Transverse colon (tissue), 4 donors: ENCODE results near the gene AMMECR1. TPM values are rescaled to one million over a fixed set of nuclear protein-coding genes. Genes with fewer than 3 reads are reported as not detected.
"Not testable (repeated sequence)": the region's sequence is repeated elsewhere in the genome, so short reads cannot be mapped to it uniquely, and the experiment has no call there.

ENCODE experiments used
- DNase-seq: peaks from one replicate; pipeline ENCODE4 v3.0.0-alpha.2; 2019
- H3K27ac ChIP-seq, 4 donors: fragments of 200-600 bp; sonication (generic); 2 replicates each; pipeline ENCODE4 v1.5.1; 2016 to 2018; ENCODE audit warnings: inconsistent platforms in 4 of 4
- H3K27me3 ChIP-seq: fragments of 200-600 bp; sonication (generic); 2 replicates; pipeline ENCODE4 v1.5.1; 2017; ENCODE audit warnings: inconsistent platforms
- H3K36me3 ChIP-seq, 4 donors: fragments of 200-600 bp; sonication (generic); 2 replicates each; pipeline ENCODE4 v1.5.1; 2017 to 2019; ENCODE audit warnings: inconsistent platforms in 4 of 4
- H3K4me1 ChIP-seq, 4 donors: fragments of 200-600 bp; sonication (generic); 2 replicates each; pipeline ENCODE4 v1.5.1; 2017 to 2020; ENCODE audit warnings: inconsistent platforms in 4 of 4
- H3K4me3 ChIP-seq, 4 donors: fragments of 200-600 bp; sonication (generic); 1 replicate in 1 of 4; 2 replicates in 3 of 4; pipeline versions ENCODE4 v1.5.1 to v1.6.1; 2017 to 2019; ENCODE audit warnings: inconsistent platforms in 4 of 4
- H3K9me3 ChIP-seq, 2 donors: fragments of 200-600 bp; sonication (generic); 2 replicates each; pipeline ENCODE4 v1.5.1; 2017 to 2019; ENCODE audit warnings: inconsistent platforms in 2 of 2
- CTCF ChIP-seq, 5 experiments: fragments of 200-600 bp in 3 of 5; fragments of 450-650 bp in 2 of 5; sonication (generic) in 3 of 5; IDR thresholded peaks; 1 replicate in 2 of 5; 2 replicates in 3 of 5; pipeline ENCODE4 v1.5.1; 2016 to 2017; ENCODE audit warnings: antibody characterized with exemption in 5 of 5, inconsistent platforms in 3 of 5, mild to moderate bottlenecking in 2 of 5, moderate library complexity in 1 of 5
- EP300 ChIP-seq: sonication (generic); formaldehyde crosslinking; IDR thresholded peaks from one replicate; pipeline ENCODE4 v1.6.1; 2017; ENCODE audit warnings: antibody characterized with exemption, low read depth
- POLR2A ChIP-seq: fragments of 450-650 bp; IDR thresholded peaks from one replicate; pipeline ENCODE4 v1.6.1; 2016; ENCODE audit warnings: antibody characterized with exemption, mild to moderate bottlenecking, moderate library complexity
- POLR2AphosphoS5 ChIP-seq, 3 donors: sonication (generic); formaldehyde crosslinking; IDR thresholded peaks; one replicate each; pipeline ENCODE4 v1.6.1; 2016; ENCODE audit warnings: antibody characterized with exemption in 3 of 3
- WGBS, 2 donors: methylation state at CpG; one replicate each; pipeline ENCODE4 v1.1.5; 2018; ENCODE audit warnings: low coverage in 1 of 2; 5-methylcytosine and 5-hydroxymethylcytosine counted together
- in situ Hi-C, 4 donors: fragments of 200-750 bp; cut with MboI; loops; one replicate each; pipeline versions ENCODE4 v1.15.0 to v1.15.1; 2017; ENCODE audit warnings: low sequenced_read_pairs in 3 of 4, low pct_ligation_motif_present in 1 of 4, low pct_unique_long_range_greater_than_20kb in 1 of 4
- intact Hi-C: fragments of 100-400 bp; cut with DNase I; formaldehyde crosslinking; loops from one replicate; pipeline ENCODE4 v1.15.1; 2023; ENCODE audit warnings: low total_unique reads
- total RNA-seq, 4 donors: library from RNA; depleted of rRNA; stranded (reverse); fragments of >200 nt; gene quantifications; one replicate each; pipeline ENCODE4 v1.1.0, GENCODE V29; 2016

AMMECR1 gene
- total RNA-seq, 4 donors from 2014 or later = 2.6 to 15.3 (median 8.6) TPM

- in situ Hi-C loops = no loop called here
- no peaks in the 10 kb centered on the region for H3K27me3 ChIP-seq
- no peaks in the 10 kb centered on the region for H3K4me1 ChIP-seq
- no peaks in the 10 kb centered on the region for H3K36me3 ChIP-seq
- H3K27ac ChIP-seq = no peak overlapping the region
- no peak overlapping the region for H3K4me3 ChIP-seq
- DNase-seq = no peak
- intact Hi-C loops = no loop called here
- WGBS, 2 donors = 60 to 65% methylated on average over 15 to 17 of the region's 17 CpGs
- H3K9me3 ChIP-seq = no peaks in the 10 kb centered on the region
- TF ChIP-seq POLR2AphosphoS5 (IDR thresholded peaks at IDR 0.05) (no peak), EP300 (no peak), CTCF (IDR thresholded peaks at IDR 0.05) (no peak), POLR2A (no peak)
These were observed 28.8 kb upstream of the AMMECR1 start for GRCh38 chrX:110346681-110347080.

- no peaks in the 10 kb centered on the region for H3K9me3 ChIP-seq
- TF ChIP-seq CTCF (IDR thresholded peaks at IDR 0.05) = no peak
- no peak for TF ChIP-seq POLR2A
- no peak for TF ChIP-seq EP300
- no peak for TF ChIP-seq POLR2AphosphoS5 (IDR thresholded peaks at IDR 0.05)
- DNase-seq = no peak
- no peaks in the 10 kb centered on the region for H3K27me3 ChIP-seq
- H3K36me3 ChIP-seq = no peaks in the 10 kb centered on the region
- H3K4me1 ChIP-seq = no peaks in the 10 kb centered on the region
- in situ Hi-C loops (no loop called here), intact Hi-C loops (no loop called here)
- no peak overlapping the region for H3K27ac ChIP-seq
- WGBS, 2 donors = 74% methylated on average over 11 of the region's 11 CpGs; no CpG with 5 or more reads in 1 of the 2 donors
- no peak overlapping the region for H3K4me3 ChIP-seq
These were observed 23.5 kb upstream of the AMMECR1 start for GRCh38 chrX:110341189-110342035.

- TF ChIP-seq POLR2AphosphoS5 (IDR thresholded peaks at IDR 0.05) (no peak), POLR2A (no peak), CTCF (IDR thresholded peaks at IDR 0.05) (no peak), EP300 (no peak)
- intact Hi-C loops (no loop called here), in situ Hi-C loops (no loop called here)
- H3K36me3 ChIP-seq = no peaks in the 10 kb centered on the region
- no peaks in the 10 kb centered on the region for H3K9me3 ChIP-seq
- no peak overlapping the region for H3K27ac ChIP-seq
- DNase-seq = no peak
- no peaks in the 10 kb centered on the region for H3K4me1 ChIP-seq
- H3K4me3 ChIP-seq = no peak overlapping the region
- H3K27me3 ChIP-seq = no peaks in the 10 kb centered on the region
- 83% methylated on average over 4 of the region's 4 CpGs; no CpG with 5 or more reads in 1 of the 2 donors for WGBS, 2 donors
These were observed 21.1 kb upstream of the AMMECR1 start for GRCh38 chrX:110338935-110339334.

- H3K27me3 ChIP-seq, H3K4me3 ChIP-seq, H3K4me1 ChIP-seq, H3K36me3 ChIP-seq, H3K9me3 ChIP-seq, in situ Hi-C loops, intact Hi-C loops, H3K27ac ChIP-seq, DNase-seq: not testable (repeated sequence)
- 77% methylated on average over 1 of the region's 1 CpG; no CpG with 5 or more reads in 1 of the 2 donors for WGBS, 2 donors
These were observed 15.6 kb upstream of the AMMECR1 start for GRCh38 chrX:110333458-110333857.
